Urinary bladder (tissue), 4 donors: ENCODE measurements around the gene SCARF1. TPM values are rescaled to one million over a fixed set of nuclear protein-coding genes. Genes with fewer than 3 reads are reported as not detected.

Experiments used
- DNase-seq: peaks from one replicate; pipeline ENCODE4 v3.0.0-alpha.2; 2015; ENCODE audit errors: extremely low spot score
- H3K27ac ChIP-seq: one replicate; pipeline ENCODE4 v1.5.1; 2013; ENCODE audit warnings: low read depth, mild to moderate bottlenecking, moderate library complexity
- H3K36me3 ChIP-seq: one replicate; pipeline ENCODE4 v1.6.1; 2013; ENCODE audit warnings: mild to moderate bottlenecking, moderate library complexity; ENCODE audit not compliant: insufficient read depth
- H3K4me1 ChIP-seq: one replicate; pipeline ENCODE4 v1.6.1; 2013; ENCODE audit warnings: mild to moderate bottlenecking, moderate library complexity; ENCODE audit not compliant: insufficient read depth
- H3K4me3 ChIP-seq: one replicate; pipeline ENCODE4 v1.5.1; 2013; ENCODE audit warnings: low read depth, low read length
- WGBS: extraction: QIAGEN DNeasy Blood & Tissue Kit; methylation state at CpG from one replicate; pipeline ENCODE4 v1.1.7; 2013; 5-methylcytosine and 5-hydroxymethylcytosine counted together
- polyA plus RNA-seq: library from polyadenylated mRNA; stranded (reverse); fragments of 200-250 nt; gene quantifications from one replicate; pipeline ENCODE4 v1.2.3, GENCODE V29; 2013
- total RNA-seq: library from RNA; depleted of rRNA; stranded (reverse); fragments of >200 nt; gene quantifications from one replicate; pipeline ENCODE4 v1.2.3, GENCODE V29; 2014
- donor health status: healthy with polysubstance abuse.
- donor health status: healthy.

SCARF1 gene
- total and polyA plus RNA-seq, 2 donors: 9.3 to 10.7 TPM

GRCh38 chr17:1643293-1643998 lies 2.1 kb downstream of the SCARF1 start:
- 2% methylated on average over 87 of the region's 90 CpGs for WGBS
- Histone ChIP-seq H3K4me3 (peak overlapping the region; percentile 41), H3K4me1 (no peaks in the 10 kb centered on the region), H3K27ac (no peak overlapping the region), H3K36me3 (no peaks in the 10 kb centered on the region)
- no peak for DNase-seq

GRCh38 chr17:1641065-1641403 lies 4.5 kb downstream of the SCARF1 start:
- no peak overlapping the region for H3K27ac ChIP-seq
- DNase-seq: no peak
- WGBS: 72% methylated on average over 12 of the region's 12 CpGs
- no peak overlapping the region for H3K4me3 ChIP-seq
- H3K4me1 ChIP-seq: no peaks in the 10 kb centered on the region
- H3K36me3 ChIP-seq: no peaks in the 10 kb centered on the region

GRCh38 chr17:1640329-1641064 lies 5.0 kb downstream of the SCARF1 start:
- WGBS: 78% methylated on average over 23 of the region's 23 CpGs
- no peak for DNase-seq
- no peak overlapping the region for H3K27ac ChIP-seq
- no peaks in the 10 kb centered on the region for H3K4me1 ChIP-seq
- H3K4me3 ChIP-seq: no peak overlapping the region
- no peaks in the 10 kb centered on the region for H3K36me3 ChIP-seq

DNA sequence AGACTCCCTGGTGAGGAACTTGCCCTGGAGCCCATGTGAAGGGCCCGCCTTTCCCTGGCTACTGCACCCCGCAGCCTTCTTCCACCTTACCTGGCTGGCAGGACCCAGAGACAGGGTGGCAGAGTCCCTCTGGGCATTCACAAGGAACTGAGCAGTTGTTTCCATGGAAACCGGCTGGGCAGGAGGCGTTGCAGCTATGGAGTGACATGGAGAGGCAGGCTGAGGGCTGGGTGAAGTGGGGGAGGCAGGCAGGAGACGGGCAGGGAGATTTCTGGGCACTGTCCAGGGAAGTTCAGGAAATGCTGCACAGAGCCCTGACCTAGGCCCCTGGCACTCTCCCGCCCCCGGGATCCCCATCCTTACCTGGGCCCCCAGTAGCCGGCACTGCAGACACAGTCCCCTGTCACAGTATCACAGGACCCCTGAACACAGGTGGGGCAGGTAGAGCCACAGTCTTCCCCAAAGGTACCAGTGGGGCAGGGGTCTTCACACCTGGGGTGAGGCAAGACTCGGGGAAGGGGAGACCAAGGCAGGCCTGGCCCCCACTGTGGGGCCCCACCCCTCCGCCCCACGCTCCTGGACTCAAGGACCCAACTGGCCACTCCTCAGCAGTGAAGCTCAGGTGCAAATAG lies 5.9 kb downstream of the SCARF1 start:
- no peak for DNase-seq
- Histone ChIP-seq H3K4me3 (no peak overlapping the region), H3K36me3 (no peaks in the 10 kb centered on the region), H3K27ac (no peak overlapping the region), H3K4me1 (no peaks in the 10 kb centered on the region)
- WGBS: 79% methylated on average over 11 of the region's 11 CpGs

DNA sequence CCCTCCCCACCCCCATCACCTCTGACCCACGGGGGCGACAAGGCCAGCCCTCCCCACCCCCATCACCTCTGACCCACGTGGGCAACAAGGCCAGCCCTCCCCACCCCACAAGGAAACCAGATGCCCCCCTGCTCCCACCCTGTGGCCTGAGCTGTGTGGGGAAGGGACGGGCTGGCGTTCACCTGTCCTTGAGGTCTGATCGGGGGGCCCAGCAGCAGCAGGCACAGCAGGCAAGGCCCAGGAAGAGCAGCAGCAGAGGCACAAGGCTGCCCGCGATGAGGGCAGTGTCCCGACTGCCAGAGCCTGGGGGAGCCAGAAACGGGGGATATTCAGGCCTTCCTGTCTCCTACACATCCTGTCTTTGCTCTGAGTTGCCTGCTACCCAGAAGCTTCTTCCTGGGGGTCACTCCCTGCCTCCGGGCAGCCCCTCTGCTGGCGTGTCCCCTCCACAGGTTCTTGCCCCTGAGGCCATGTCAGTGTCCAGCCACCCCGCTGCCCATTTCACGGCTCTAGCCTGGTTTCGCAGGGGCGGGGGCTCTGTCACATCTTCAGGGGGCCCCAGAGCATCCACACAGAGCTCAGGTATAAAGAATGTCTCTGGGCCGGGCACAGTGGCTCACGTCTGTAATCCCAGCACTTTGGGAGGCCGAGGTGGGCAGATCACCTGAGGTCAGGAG lies 6.8 kb downstream of the SCARF1 start:
- H3K4me3 ChIP-seq: no peak overlapping the region
- no peak overlapping the region for H3K27ac ChIP-seq
- WGBS: 79% methylated on average over 19 of the region's 19 CpGs
- no peaks in the 10 kb centered on the region for H3K4me1 ChIP-seq
- H3K36me3 ChIP-seq: no peaks in the 10 kb centered on the region
- no peak for DNase-seq

- no peak for DNase-seq
- Histone ChIP-seq H3K4me3 (no peak overlapping the region), H3K36me3 (no peaks in the 10 kb centered on the region), H3K27ac (no peak overlapping the region), H3K4me1 (no peaks in the 10 kb centered on the region)
- WGBS: 62% methylated on average over 17 of the region's 17 CpGs
Measured at GRCh38 chr17:1638171-1638590, 7.4 kb downstream of the SCARF1 start.

DNA sequence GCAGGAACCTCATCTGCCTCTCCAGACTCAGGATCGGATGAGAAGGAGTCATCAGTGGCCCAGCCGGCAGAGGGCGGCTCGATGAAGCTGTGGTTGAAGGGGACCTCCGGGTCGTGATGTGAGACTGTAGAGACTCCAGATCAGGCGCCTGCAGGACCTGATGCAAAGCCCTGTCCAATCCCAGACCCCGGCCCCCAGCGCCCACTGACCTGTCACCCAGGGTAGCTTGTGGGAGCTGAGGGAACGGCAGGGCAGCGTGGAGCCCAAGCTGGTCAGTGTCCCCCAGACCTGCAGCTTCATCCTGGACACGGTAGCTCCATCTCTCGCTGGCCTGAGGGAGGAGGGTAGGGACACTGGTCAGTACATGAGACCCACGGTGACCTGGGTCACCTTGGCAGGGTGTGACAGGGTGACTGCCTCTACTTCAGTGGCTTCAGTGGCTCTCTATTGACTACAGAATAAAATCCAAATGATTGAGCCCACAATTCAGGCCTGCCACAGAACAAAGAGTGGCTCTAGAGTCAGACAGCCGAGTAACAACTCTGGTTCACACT lies 8.7 kb downstream of the SCARF1 start:
- no peaks in the 10 kb centered on the region for H3K36me3 ChIP-seq
- H3K4me3 ChIP-seq: no peak overlapping the region
- H3K27ac ChIP-seq: no peak overlapping the region
- 84% methylated on average over 15 of the region's 15 CpGs for WGBS
- no peak for DNase-seq
- no peaks in the 10 kb centered on the region for H3K4me1 ChIP-seq

- DNase-seq: no peak
- Histone ChIP-seq H3K4me1 (no peaks in the 10 kb centered on the region), H3K36me3 (no peaks in the 10 kb centered on the region), H3K27ac (no peak overlapping the region), H3K4me3 (no peak overlapping the region)
- 87% methylated on average over 10 of the region's 10 CpGs for WGBS
Measured at GRCh38 chr17:1635675-1636465, 9.7 kb downstream of the SCARF1 start.

- Histone ChIP-seq H3K27ac (no peak overlapping the region), H3K4me3 (no peak overlapping the region), H3K4me1 (no peaks in the 10 kb centered on the region), H3K36me3 (no peaks in the 10 kb centered on the region)
- 96% methylated on average over 45 of the region's 45 CpGs for WGBS
- DNase-seq: no peak
Measured at GRCh38 chr17:1634841-1635650, 10.5 kb downstream of the SCARF1 start.

DNA sequence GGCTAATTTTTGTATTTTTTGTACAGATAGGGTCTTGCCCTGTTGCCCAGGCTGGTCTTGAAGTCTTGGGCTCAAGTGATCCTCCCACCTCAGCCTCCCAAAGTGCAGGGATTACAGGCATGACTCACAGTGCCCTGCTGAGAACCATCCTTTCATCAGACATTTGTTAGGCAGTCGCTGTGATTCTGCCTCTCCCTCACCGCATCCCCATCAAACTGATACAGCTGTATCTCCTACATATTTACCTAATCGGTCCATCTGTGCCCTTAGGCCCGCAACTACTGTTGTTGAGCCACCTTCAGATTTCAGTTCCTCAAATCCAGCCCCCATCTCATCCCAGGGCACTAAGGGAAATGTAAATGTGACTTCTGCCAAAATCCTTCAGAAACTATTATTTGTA lies 14.9 kb downstream of the SCARF1 start:
- Histone ChIP-seq H3K4me3 (no peak overlapping the region), H3K36me3 (no peaks in the 10 kb centered on the region), H3K4me1 (no peaks in the 10 kb centered on the region), H3K27ac (no peak overlapping the region)
- no peak for DNase-seq
- whole genome bisulfite sequencing: 80% methylated on average over 4 of the region's 4 CpGs

DNA sequence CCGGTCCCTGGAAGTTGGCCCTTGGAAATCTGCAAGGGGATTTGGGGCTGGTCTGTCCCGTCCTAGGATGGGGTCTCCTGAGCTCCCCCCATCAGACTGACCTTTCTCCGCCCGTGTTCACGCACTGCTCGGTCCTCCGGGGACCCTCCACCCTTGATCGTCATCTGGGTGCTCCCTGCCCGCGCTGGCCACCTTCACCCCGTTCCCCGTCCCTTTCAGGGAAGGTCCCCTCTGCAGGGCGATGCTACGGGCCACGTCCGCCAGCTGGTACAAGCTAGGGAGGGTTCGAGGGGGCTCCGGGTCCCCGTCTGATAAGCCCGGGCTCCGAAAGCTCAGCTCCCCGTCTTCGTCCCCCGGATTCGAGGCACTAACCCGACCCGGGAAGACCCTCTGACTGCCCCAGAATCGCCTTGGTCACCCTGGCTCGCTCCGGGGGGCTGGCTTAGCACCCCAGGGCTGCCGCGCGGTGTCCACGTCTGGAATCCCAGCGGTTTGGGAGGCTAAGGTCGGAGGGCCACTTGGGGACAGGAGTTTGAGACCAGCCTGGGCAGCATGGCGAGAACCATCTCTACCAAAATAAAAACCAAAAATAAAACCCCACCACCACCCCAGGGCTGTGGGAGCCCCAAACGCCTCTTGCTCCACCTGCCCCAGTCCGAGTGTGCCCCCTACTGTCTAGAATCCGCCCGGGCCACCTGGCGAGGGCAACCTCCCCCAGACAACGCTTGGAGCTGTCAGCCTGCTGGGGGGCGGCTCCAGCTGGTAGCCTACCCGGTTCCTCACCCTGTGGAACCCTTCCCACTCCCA lies 15.8 kb downstream of the SCARF1 start:
- H3K36me3 ChIP-seq: no peaks in the 10 kb centered on the region
- H3K27ac ChIP-seq: peak overlapping the region; percentile 85
- peak overlapping the region; percentile 48 for H3K4me3 ChIP-seq
- no peak for DNase-seq
- 5% methylated on average over 45 of the region's 45 CpGs for WGBS
- H3K4me1 ChIP-seq: no peaks in the 10 kb centered on the region
